HG02610 (cell line): ENCODE measurements around the gene CACNG8.
"Not testable (repeated sequence)": the region's sequence is repeated elsewhere in the genome, so short reads cannot be mapped to it uniquely, and the experiment has no call there.

ENCODE experiments used
- ATAC-seq: cut with Tn5 transposase; IDR thresholded peaks from one replicate; pipeline ENCODE4 v1.9.1; 2021; ENCODE audit warnings: mild to moderate bottlenecking, moderate library complexity; ENCODE audit not compliant: unreplicated experiment

Gene CACNG8

GRCh38 chr19:53962887-53963431, at the start of gene CACNG8:
Gene CACNG8 (plus strand): TSS chr19:53962937.
- ATAC-seq, result no peak

- no peak for ATAC-seq
Measured at GRCh38 chr19:53915000-53915399, 47.7 kb upstream of the CACNG8 start.

- no peak for ATAC-seq
Measured at GRCh38 chr19:53916004-53916403, 46.7 kb upstream of the CACNG8 start.

- no peak for ATAC-seq
Measured at GRCh38 chr19:53917356-53917755, 45.4 kb upstream of the CACNG8 start.

- ATAC-seq, result no peak
Measured at GRCh38 chr19:53927739-53928138, 35.0 kb upstream of the CACNG8 start.

- no peak for ATAC-seq
Measured at GRCh38 chr19:53936029-53936428, 26.7 kb upstream of the CACNG8 start.

- no peak for ATAC-seq
Measured at GRCh38 chr19:53942001-53942786, 20.5 kb upstream of the CACNG8 start.

GRCh38 chr19:53944416-53944815, 18.3 kb upstream of the CACNG8 start:
- no peak for ATAC-seq

GRCh38 chr19:53944933-53945332, 17.8 kb upstream of the CACNG8 start:
- ATAC-seq, result no peak

GRCh38 chr19:53945441-53945840, 17.3 kb upstream of the CACNG8 start:
- ATAC-seq, result no peak

GRCh38 chr19:53945998-53946397, 16.7 kb upstream of the CACNG8 start:
- ATAC-seq, result no peak

- no peak for ATAC-seq
Measured at GRCh38 chr19:53947624-53948023, 15.1 kb upstream of the CACNG8 start.

GRCh38 chr19:53948611-53949010, 14.1 kb upstream of the CACNG8 start:
- ATAC-seq, result not testable (repeated sequence)

GRCh38 chr19:53951436-53951835, 11.3 kb upstream of the CACNG8 start:
- no peak for ATAC-seq

- ATAC-seq, result no peak
Measured at GRCh38 chr19:53951947-53952346, 10.8 kb upstream of the CACNG8 start.

- ATAC-seq, result no peak
Measured at GRCh38 chr19:53953383-53953782, 9.4 kb upstream of the CACNG8 start.

GRCh38 chr19:53957448-53958167, 5.1 kb upstream of the CACNG8 start:
- no peak for ATAC-seq

GRCh38 chr19:53958168-53958571, 4.6 kb upstream of the CACNG8 start:
- ATAC-seq, result no peak

- ATAC-seq, result no peak
Measured at GRCh38 chr19:53958823-53959757, 3.6 kb upstream of the CACNG8 start.

GRCh38 chr19:53960187-53960586, 2.5 kb upstream of the CACNG8 start:
- no peak for ATAC-seq

- no peak for ATAC-seq
Measured at GRCh38 chr19:53960886-53961285, 1.9 kb upstream of the CACNG8 start.
